Psoas muscle (tissue), 8 donors: ENCODE data around the gene CRY1. TPM values are rescaled to one million over a fixed set of nuclear protein-coding genes. Genes with fewer than 3 reads are reported as not detected.
A peak's percentile ranks its signal among the peaks of the same experiment; 100 is the strongest.

Source experiments
- ATAC-seq, 4 donors: fragments of 200-7000 bp; cut with Tn5 transposase; one replicate each; pipeline ENCODE4 v1.9.1; 2020; ENCODE audit warnings: moderate library complexity in 3 of 4, mild to moderate bottlenecking in 2 of 4
- DNase-seq, 2 donors: peaks; one replicate each; pipeline ENCODE4 v3.0.0-alpha.2; 2020
- H3K27ac ChIP-seq: fragments of 200-600 bp; one replicate; pipeline ENCODE4 v1.8.0; 2022
- H3K27me3 ChIP-seq, 3 donors: fragments of 200-600 bp in 1 of 3; one replicate each; pipeline versions ENCODE4 v1.6.1 to v1.8.0; 2013 to 2022; ENCODE audit warnings: low read length in 2 of 3, mild to moderate bottlenecking in 2 of 3, moderate library complexity in 1 of 3; ENCODE audit not compliant: insufficient read depth in 3 of 3
- H3K36me3 ChIP-seq, 2 donors: fragments of 200-600 bp in 1 of 2; one replicate each; pipeline versions ENCODE4 v1.6.1 to v1.8.0; 2013 to 2022; ENCODE audit warnings: low read depth in 1 of 2, mild to moderate bottlenecking in 1 of 2, moderate library complexity in 1 of 2; ENCODE audit not compliant: insufficient read depth in 1 of 2
- H3K4me1 ChIP-seq: fragments of 200-600 bp; one replicate; pipeline ENCODE4 v1.8.0; 2022
- H3K4me3 ChIP-seq: fragments of 200-600 bp; one replicate; pipeline ENCODE4 v1.8.0; 2022; ENCODE audit warnings: mild to moderate bottlenecking
- H3K9me3 ChIP-seq: fragments of 200-600 bp; one replicate; pipeline ENCODE4 v1.8.0; 2022
- CTCF ChIP-seq: fragments of 200-600 bp; IDR thresholded peaks from one replicate; pipeline ENCODE4 v1.8.0; 2022; ENCODE audit warnings: antibody characterized with exemption
- WGBS, 3 donors: extraction: QIAGEN DNeasy Blood & Tissue Kit; methylation state at CpG; one replicate each; pipeline versions ENCODE4 v1.1.6 to v1.1.7; 2013; 5-methylcytosine and 5-hydroxymethylcytosine counted together
- intact Hi-C, 2 donors: fragments of 100-400 bp; cut with DNase I; formaldehyde crosslinking; loops; one replicate each; pipeline versions ENCODE4 v1.11.0 to v1.14.2; 2022
- polyA plus RNA-seq, 3 donors: library from polyadenylated mRNA; stranded (reverse); fragments of 200-250 nt; gene quantifications; one replicate each; pipeline ENCODE4 v1.2.3, GENCODE V29; 2013
- total RNA-seq, 4 donors: library from RNA; stranded (reverse); fragmentation: NEBNext Ultra II Directional in 2 of 4; extraction: Animal tissue kit (Norgen Biotek cat#: 25700) in 2 of 4; gene quantifications; one replicate each; pipeline versions ENCODE4 v1.2.1 to v1.2.4, GENCODE V29; 2021 to 2023
- donor health status: healthy with polysubstance abuse.
- donor health status: DM: no; HTN: no; CAD: no; lungs with moderate emphysema.
- donor health status: Bipolar disorder and iron deficiency.
- donor health status: healthy.
- donor health status: DM: yes; HTN: yes; CAD: no.
- donor health status: DM: no; HTN: no; CAD: no.
- donor health status: DM: no; HTN: no; CAD: no.
- donor health status: DM: yes; HTN: yes; CAD: no.

CRY1 gene
- total and polyA plus RNA-seq, 7 donors, result 8.8 to 23.3 (median 11.6) TPM

GRCh38 chr12:107102294-107102693, 8.9 kb upstream of the CRY1 start:
- ATAC-seq (no peak), DNase-seq (no peak)
- H3K27me3 ChIP-seq, result peaks cover 0 to 2% (median 0%) of the 10 kb centered on the region in 3 donors
- no peaks in the 10 kb centered on the region for H3K36me3 ChIP-seq
- no peak overlapping the region for H3K4me3 ChIP-seq
- no peak overlapping the region for H3K27ac ChIP-seq
- no peaks in the 10 kb centered on the region for H3K4me1 ChIP-seq
- intact Hi-C loops, result loop anchor here in 1 of 2 donors (10.0 kb wide), 1 partner anchor 717 kb away; no protein-coding TSS in a partner anchor
- no peak for TF ChIP-seq CTCF
- no peaks in the 10 kb centered on the region for H3K9me3 ChIP-seq

DNA sequence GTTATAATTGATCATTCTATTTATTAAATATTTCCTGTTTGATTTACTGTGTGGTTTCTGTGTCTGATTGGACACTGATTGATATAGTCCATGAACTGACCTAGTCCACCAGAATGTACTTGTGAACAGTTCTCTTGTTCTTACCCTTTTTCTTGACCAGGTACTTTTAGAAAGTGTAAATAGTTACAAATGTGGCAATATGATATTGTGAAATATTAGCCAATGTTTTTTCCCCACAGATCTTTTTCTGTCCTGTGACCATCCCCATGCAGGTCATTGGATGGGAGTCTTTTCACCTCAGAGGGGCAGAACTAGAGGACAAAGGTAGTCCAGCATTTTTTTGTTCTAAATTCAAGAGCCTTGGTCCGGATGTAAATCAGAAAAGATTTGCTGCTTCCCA, 8.3 kb upstream of the CRY1 start:
- ATAC-seq, result no peak
- H3K4me3 ChIP-seq, result no peak overlapping the region
- H3K27ac ChIP-seq, result no peak overlapping the region
- H3K36me3 ChIP-seq, result no peaks in the 10 kb centered on the region
- DNase-seq, result no peak
- no peaks in the 10 kb centered on the region for H3K9me3 ChIP-seq
- peaks cover 0 to 2% (median 0%) of the 10 kb centered on the region in 3 donors for H3K27me3 ChIP-seq
- intact Hi-C loops, result loop anchor here in 1 of 2 donors (10.0 kb wide), 1 partner anchor 717 kb away; no protein-coding TSS in a partner anchor
- TF ChIP-seq CTCF, result no peak
- 78 to 93% (median 81%) methylated on average over 1 of the region's 1 CpG for WGBS, 3 donors
- no peaks in the 10 kb centered on the region for H3K4me1 ChIP-seq

DNA sequence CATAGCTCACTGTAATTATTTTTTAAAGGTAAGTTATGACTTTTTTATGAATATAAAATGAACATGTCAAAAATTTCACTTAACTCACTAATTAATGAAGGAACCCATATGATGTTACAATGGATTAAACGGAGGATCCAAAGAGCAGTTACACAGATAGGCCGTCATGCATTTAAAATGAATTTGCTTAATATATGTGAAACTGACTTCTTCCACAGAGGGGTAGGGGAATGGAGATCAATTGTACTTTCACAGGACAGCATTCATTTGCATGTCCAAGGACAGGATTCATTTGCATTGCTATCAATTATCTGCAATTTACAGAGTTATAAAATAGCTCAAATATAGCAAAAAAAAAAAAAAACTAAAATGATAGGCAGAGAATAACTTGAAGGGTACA, 6.6 kb upstream of the CRY1 start:
- intact Hi-C loops, result loop anchor here in 1 of 2 donors (10.0 kb wide), 2 partner anchors 145 to 715 kb away; partner anchors contain the start of gene TMEM263
- no peak for ATAC-seq

DNA sequence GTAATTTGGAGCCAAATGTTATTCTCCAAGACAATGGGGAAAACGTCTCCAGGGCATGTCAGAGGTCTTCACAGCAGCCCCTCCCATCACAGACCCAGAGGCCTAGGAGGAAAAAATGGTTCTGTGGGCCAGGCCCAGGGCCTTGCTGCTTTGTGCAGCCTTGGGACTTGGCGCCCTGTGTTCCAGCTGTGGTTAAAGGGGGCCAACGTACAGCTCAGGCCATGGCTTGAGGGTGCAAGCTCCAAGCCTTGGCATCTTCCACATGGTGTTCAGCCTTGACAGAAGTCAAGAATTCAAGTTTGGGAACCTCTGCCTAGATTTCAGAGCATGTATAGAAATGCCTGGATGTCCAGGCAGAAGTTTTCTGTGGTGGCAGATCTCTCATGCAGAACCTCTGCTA, 3.2 kb upstream of the CRY1 start:
- no peaks in the 10 kb centered on the region for H3K9me3 ChIP-seq
- no peak for ATAC-seq
- no peak for DNase-seq
- H3K4me3 ChIP-seq, result no peak overlapping the region
- intact Hi-C loops, result loop anchor here in 1 of 2 donors (10.0 kb wide), 1 partner anchor 142 kb away; the partner anchor contains the start of gene TMEM263
- H3K4me1 ChIP-seq, result peaks cover 7% of the 10 kb centered on the region
- H3K36me3 ChIP-seq, result no peaks in the 10 kb centered on the region
- WGBS, 3 donors, result 74 to 78% (median 77%) methylated on average over 3 of the region's 3 CpGs
- no peaks in the 10 kb centered on the region for H3K27me3 ChIP-seq
- no peak overlapping the region for H3K27ac ChIP-seq
- no peak for TF ChIP-seq CTCF

More for the DNA sequence above, 6.6 kb upstream of the CRY1 start:
- 81 to 88% (median 85%) methylated on average over 2 of the region's 2 CpGs for WGBS, 3 donors
- Histone ChIP-seq H3K4me3 (no peak overlapping the region), H3K4me1 (no peaks in the 10 kb centered on the region), H3K27ac (no peak overlapping the region), H3K36me3 (no peaks in the 10 kb centered on the region), H3K9me3 (no peaks in the 10 kb centered on the region), H3K27me3 (no peaks in the 10 kb centered on the region)
- TF ChIP-seq CTCF, result no peak
- no peak for DNase-seq

GRCh38 chr12:107094183-107094448, 767 bp upstream of the CRY1 start:
- no peak for DNase-seq
- Histone ChIP-seq H3K36me3 (no peaks in the 10 kb centered on the region), H3K27me3 (no peaks in the 10 kb centered on the region), H3K27ac (peak overlapping the region; percentile 98), H3K4me1 (peaks cover 17% of the 10 kb centered on the region), H3K4me3 (peak overlapping the region; percentile 96), H3K9me3 (no peaks in the 10 kb centered on the region)
- no peak for TF ChIP-seq CTCF
- intact Hi-C loops, result loop anchor here in 1 of 2 donors (5.0 to 10.0 kb wide), 2 partner anchors 62 to 139 kb away; partner anchors contain the start of gene TMEM263
- 5 to 9% (median 7%) methylated on average over 6 of the region's 6 CpGs for whole genome bisulfite sequencing, 3 donors
- ATAC-seq, result no peak
